ENCODE results near the gene ANXA2.

DNA sequence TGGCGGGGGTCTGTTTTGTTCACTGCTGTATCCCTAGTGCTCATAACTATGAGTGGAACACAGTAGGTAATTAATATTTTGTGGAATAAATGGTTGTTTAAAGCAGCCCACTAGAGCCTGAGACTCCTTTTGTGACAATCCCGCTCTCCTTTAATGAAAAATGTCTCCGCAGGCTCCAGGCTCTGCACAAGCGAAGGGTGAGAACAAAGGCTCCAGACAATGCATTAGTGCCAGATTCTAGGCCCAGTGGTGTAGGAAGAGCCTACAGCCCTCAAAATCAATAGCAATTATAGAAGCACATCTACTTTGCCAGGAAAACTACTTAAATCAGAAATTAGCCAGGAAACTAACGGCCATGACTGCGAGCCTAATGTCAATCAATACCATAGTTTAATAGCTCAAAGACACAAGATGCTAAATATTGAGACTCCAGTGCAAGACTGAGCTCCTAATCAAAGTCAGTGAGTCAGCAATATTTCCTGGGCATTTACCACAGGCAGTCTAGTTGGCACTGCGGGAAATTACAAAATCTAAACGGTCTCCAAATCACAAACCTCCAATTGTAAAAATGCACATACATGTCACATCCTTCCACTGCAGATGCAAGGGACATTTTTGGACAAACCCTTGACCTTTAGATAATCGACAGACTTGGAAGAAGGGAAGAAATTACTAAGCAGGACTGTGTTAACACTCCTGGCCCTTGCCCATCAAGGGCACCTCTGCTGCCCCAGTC lies 2.3 kb downstream of the ANXA2 start:
- TF ChIP-seq GATA2 (IDR thresholded peaks at IDR 0.05; ENCODE audit: low read depth, low read length), result no peak
- no peak for TF ChIP-seq GATA3 (IDR thresholded peaks at IDR 0.05; ENCODE audit: low read depth, low read length)
